ENCODE data around the gene FGF22.
"Not testable (repeated sequence)": the region's sequence is repeated elsewhere in the genome, so short reads cannot be mapped to it uniquely, and the experiment has no call there.

The FGF22 gene

GRCh38 chr19:622666-623065, 17.0 kb upstream of the FGF22 start:
- no peak for DNase-seq

GRCh38 chr19:623175-623916, 16.3 kb upstream of the FGF22 start:
- DNase-seq = no peak

GRCh38 chr19:623974-624373, 15.7 kb upstream of the FGF22 start:
- DNase-seq = peak; percentile 81

GRCh38 chr19:624433-625109, 15.1 kb upstream of the FGF22 start:
- DNase-seq = no peak

- no peak for DNase-seq
Observed at GRCh38 chr19:625257-625656, 14.4 kb upstream of the FGF22 start.

- DNase-seq = not testable (repeated sequence)
Observed at GRCh38 chr19:626566-626965, 13.1 kb upstream of the FGF22 start.

GRCh38 chr19:628168-628567, 11.5 kb upstream of the FGF22 start:
- DNase-seq = no peak

- not testable (repeated sequence) for DNase-seq
Observed at GRCh38 chr19:629515-629914, 10.2 kb upstream of the FGF22 start.

GRCh38 chr19:629961-630714, 9.5 kb upstream of the FGF22 start:
- no peak for DNase-seq

- peak; percentile 51 for DNase-seq
Observed at GRCh38 chr19:632579-633067, 7.1 kb upstream of the FGF22 start.

- DNase-seq = peak; percentile 98
Observed at GRCh38 chr19:633068-633785, 6.5 kb upstream of the FGF22 start, which contains the start of gene POLRMT. Gene POLRMT (minus strand): TSS chr19:633537. CDS start chr19:633512, 25 bp downstream.

- no peak for DNase-seq
Observed at GRCh38 chr19:633786-634639, 5.7 kb upstream of the FGF22 start.

- DNase-seq = no peak
Observed at GRCh38 chr19:634975-635652, 4.6 kb upstream of the FGF22 start.

- no peak for DNase-seq
Observed at GRCh38 chr19:638906-639252, 800 bp upstream of the FGF22 start.

- DNase-seq = no peak
Observed at GRCh38 chr19:640161-640558, 481 bp downstream of the FGF22 start.

GRCh38 chr19:640606-641189, 1.0 kb downstream of the FGF22 start:
- no peak for DNase-seq

GRCh38 chr19:641702-642101, 2.0 kb downstream of the FGF22 start:
- DNase-seq = no peak

GRCh38 chr19:642767-643727, 3.4 kb downstream of the FGF22 start:
- DNase-seq = no peak

- no peak for DNase-seq
Observed at GRCh38 chr19:643736-644135, 4.1 kb downstream of the FGF22 start.
